HEK293 (cell line): ENCODE measurements around the gene FBLN2.

Experiments used
- CTCF ChIA-PET: fragments of 350-600 bp; formaldehyde crosslinking; extraction: SDS; loops from one replicate; lab custom pipeline; 2021; ENCODE audit warnings: antibody characterized with exemption; lab: Yijun Ruan, JAX
- POLR2A ChIA-PET: fragments of 300-600 bp; formaldehyde crosslinking; extraction: SDS; loops from one replicate; lab custom pipeline; 2020; ENCODE audit warnings: antibody characterized with exemption, inconsistent platforms; lab: Yijun Ruan, JAX
- H3K27ac ChIP-seq: fragments of 200-500 bp; sonication (Bioruptor generic); 2 replicates; pipeline ENCODE4 v1.5.1; 2014; ENCODE audit warnings: low read depth, low read length, control low read depth, inconsistent platforms; ENCODE audit errors: extremely low read depth
- H3K36me3 ChIP-seq, 2 experiments: fragments of 200-500 bp in 1 of 2; sonication (Bioruptor generic) in 1 of 2; 1 replicate in 1 of 2; 2 replicates in 1 of 2; pipeline ENCODE4 v1.5.1; 2014 to 2017; ENCODE audit warnings: inconsistent platforms in 2 of 2, low read length in 2 of 2; ENCODE audit not compliant: control insufficient read depth in 2 of 2, insufficient read depth in 1 of 2
- H3K4me1 ChIP-seq: fragments of 200-500 bp; sonication (Bioruptor generic); 2 replicates; pipeline ENCODE4 v1.5.1; 2014; ENCODE audit warnings: mild to moderate bottlenecking, low read length, inconsistent platforms; ENCODE audit not compliant: control insufficient read depth, insufficient read depth
- H3K4me3 ChIP-seq: 2 replicates; pipeline ENCODE4 v1.5.1; 2011; ENCODE audit warnings: low read depth, mild to moderate bottlenecking, control low read depth, low read length, moderate library complexity
- H3K9me3 ChIP-seq: fragments of 200-500 bp; sonication (Bioruptor generic); 2 replicates; pipeline ENCODE4 v1.5.1; 2014; ENCODE audit warnings: low read depth, low read length, inconsistent platforms; ENCODE audit not compliant: control insufficient read depth, insufficient read depth
- EGR2 ChIP-seq: fragments of 450-650 bp; formaldehyde crosslinking; IDR thresholded peaks from 2 replicates; pipeline ENCODE4 v1.5.1; 2016; ENCODE audit warnings: low read depth, missing biosample characterization, missing genetic modification characterization
- HOXC10 ChIP-seq: sonication (generic); formaldehyde crosslinking; IDR thresholded peaks from 2 replicates; pipeline ENCODE4 v1.8.1; 2023; ENCODE audit warnings: mild to moderate bottlenecking, missing genetic modification reagents
- HOXD13 ChIP-seq: sonication (generic); formaldehyde crosslinking; IDR thresholded peaks from 2 replicates; pipeline ENCODE4 v1.8.0; 2022; ENCODE audit warnings: missing genetic modification reagents, borderline replicate concordance
- KLF17 ChIP-seq: fragments of 450-650 bp; formaldehyde crosslinking; IDR thresholded peaks from 2 replicates; pipeline ENCODE4 v1.5.1; 2016; ENCODE audit warnings: missing biosample characterization, missing genetic modification characterization
- PRDM6 ChIP-seq: fragments of 450-650 bp; formaldehyde crosslinking; IDR thresholded peaks from 2 replicates; pipeline ENCODE4 v1.5.1; 2017; ENCODE audit warnings: missing biosample characterization, missing genetic modification characterization
- ZBTB44 ChIP-seq: fragments of 450-650 bp; IDR thresholded peaks from 2 replicates; pipeline ENCODE4 v1.5.1; 2018; ENCODE audit warnings: missing biosample characterization, mild to moderate bottlenecking, missing genetic modification characterization
- ZFHX2 ChIP-seq: fragments of 450-650 bp; formaldehyde crosslinking; conservative IDR thresholded peaks from 2 replicates; pipeline ENCODE4 v1.5.1; 2016; ENCODE audit warnings: missing biosample characterization, missing genetic modification characterization
- ZFP41 ChIP-seq: fragments of 450-650 bp; formaldehyde crosslinking; IDR thresholded peaks from 2 replicates; pipeline ENCODE4 v1.5.1; 2016; ENCODE audit warnings: missing biosample characterization, missing genetic modification characterization, borderline replicate concordance
- ZNF274 ChIP-seq, 2 experiments: fragments of 200-500 bp in 1 of 2; fragments of 450-650 bp in 1 of 2; sonication (Bioruptor generic) in 1 of 2; formaldehyde crosslinking in 1 of 2; IDR thresholded peaks; 2 replicates each; pipeline versions ENCODE4 v1.5.1 to v1.6.1; 2014 to 2016; ENCODE audit warnings: borderline replicate concordance in 1 of 2, inconsistent platforms in 1 of 2, low read length in 1 of 2, missing biosample characterization in 1 of 2, missing genetic modification characterization in 1 of 2
- ZNF292 ChIP-seq: fragments of 450-650 bp; formaldehyde crosslinking; IDR thresholded peaks from 2 replicates; pipeline ENCODE4 v1.5.1; 2016; ENCODE audit warnings: low read depth, missing biosample characterization, missing genetic modification characterization, borderline replicate concordance
- ZNF544 ChIP-seq: fragments of 450-650 bp; formaldehyde crosslinking; IDR thresholded peaks from 2 replicates; pipeline ENCODE4 v1.5.0; 2017; ENCODE audit warnings: missing biosample characterization, missing genetic modification characterization
- ZNF596 ChIP-seq: fragments of 450-650 bp; IDR thresholded peaks from 2 replicates; pipeline ENCODE4 v1.5.0; 2018; ENCODE audit warnings: missing biosample characterization, mild to moderate bottlenecking, missing genetic modification characterization, moderate library complexity
- ZNF600 ChIP-seq: fragments of 450-650 bp; formaldehyde crosslinking; IDR thresholded peaks from 2 replicates; pipeline ENCODE4 v1.5.1; 2016; ENCODE audit warnings: missing biosample characterization, missing genetic modification characterization
- ZNF639 ChIP-seq: fragments of 450-650 bp; formaldehyde crosslinking; IDR thresholded peaks from 2 replicates; pipeline ENCODE4 v1.5.1; 2016; ENCODE audit warnings: missing biosample characterization, missing genetic modification characterization
- ZNF654 ChIP-seq: fragments of 450-650 bp; formaldehyde crosslinking; IDR thresholded peaks from 2 replicates; pipeline ENCODE4 v1.5.1; 2016; ENCODE audit warnings: low read depth, missing biosample characterization, missing genetic modification characterization
- ZNF791 ChIP-seq: fragments of 450-650 bp; formaldehyde crosslinking; IDR thresholded peaks from 2 replicates; pipeline ENCODE4 v1.5.1; 2016; ENCODE audit warnings: missing biosample characterization, missing genetic modification characterization
- ZXDB ChIP-seq: fragments of 450-650 bp; formaldehyde crosslinking; IDR thresholded peaks from 2 replicates; pipeline ENCODE4 v1.5.1; 2016; ENCODE audit warnings: missing biosample characterization, missing genetic modification characterization

Gene FBLN2

GRCh38 chr3:13543253-13543652 is 5.7 kb upstream of the FBLN2 start:
- TF ChIP-seq HOXD13 (CRISPR knock-in tag) (no peak), ZNF654 (tag by site-specific recombination) (no peak), ZNF600 (tag by site-specific recombination) (no peak), ZNF544 (no peak), ZFP41 (tag by site-specific recombination) (no peak), KLF17 (tag by site-specific recombination) (no peak), ZNF292 (no peak), ZXDB (tag by site-specific recombination) (no peak), ZNF639 (tag by site-specific recombination) (no peak)
- POLR2A ChIA-PET = no interaction called here
- no peaks in the 10 kb centered on the region for H3K9me3 ChIP-seq
- H3K27ac ChIP-seq = no peak overlapping the region
- no peak overlapping the region for H3K4me3 ChIP-seq
- CTCF ChIA-PET = interaction anchor here (1.4 kb wide), 1 partner anchor 114 kb away, joined by 3 read pairs; no protein-coding TSS in a partner anchor
- H3K4me1 ChIP-seq = no peaks in the 10 kb centered on the region
- H3K36me3 ChIP-seq = no peaks in the 10 kb centered on the region

- ChIA-PET POLR2A (no interaction called here), CTCF (interaction anchor here (1.4 kb wide), 1 partner anchor 113 kb away, joined by 3 read pairs; no protein-coding TSS in a partner anchor)
- Histone ChIP-seq H3K4me1 (no peaks in the 10 kb centered on the region), H3K4me3 (no peak overlapping the region), H3K36me3 (no peaks in the 10 kb centered on the region), H3K27ac (no peak overlapping the region), H3K9me3 (no peaks in the 10 kb centered on the region)
- TF ChIP-seq ZNF596 (tag by site-specific recombination) = no peak
- TF ChIP-seq HOXC10 (CRISPR knock-in tag) = no peak
- no peak for TF ChIP-seq ZNF791 (tag by site-specific recombination)
- TF ChIP-seq ZBTB44 = no peak
- no peak for TF ChIP-seq PRDM6
Measured at GRCh38 chr3:13544293-13544831, 4.6 kb upstream of the FBLN2 start.

GRCh38 chr3:13544951-13545651 is 3.8 kb upstream of the FBLN2 start:
- ChIA-PET CTCF (interaction anchor here (0.9 kb wide), 1 partner anchor 12 kb away, joined by 3 read pairs; no protein-coding TSS in a partner anchor), POLR2A (no interaction called here)
- H3K4me3 ChIP-seq = no peak overlapping the region
- TF ChIP-seq ZFHX2 (tag by site-specific recombination) (peak; percentile 14; the same call in 1 of the 2 replicates), EGR2 (tag by site-specific recombination) (peak; percentile 34; the same call in 1 of the 2 replicates), ZNF274 (IDR thresholded peaks at IDR 0.05; ENCODE audit: low read length) (no peak), ZNF274 (tag by site-specific recombination; IDR thresholded peaks at IDR 0.05; ENCODE audit: borderline replicate concordance) (no peak)
- no peaks in the 10 kb centered on the region for H3K4me1 ChIP-seq
- H3K27ac ChIP-seq = no peak overlapping the region
- H3K36me3 ChIP-seq = no peaks in the 10 kb centered on the region
- no peaks in the 10 kb centered on the region for H3K9me3 ChIP-seq
